GM21390 (cell line): Measurements from ENCODE around the gene USP25.
A peak's percentile ranks its signal among the peaks of the same experiment; 100 is the strongest.

Experiments
- ATAC-seq: cut with Tn5 transposase; IDR thresholded peaks from one replicate; pipeline ENCODE4 v1.9.1; 2021; ENCODE audit not compliant: unreplicated experiment

The USP25 gene

GRCh38 chr21:15729674-15730483 lies at the start of gene USP25:
Gene USP25 (plus strand): TSS chr21:15729982. CDS start chr21:15730394, 412 bp downstream.
- ATAC-seq: peak; percentile 68

- no peak for ATAC-seq
Observed at GRCh38 chr21:15682186-15682895, 47.4 kb upstream of the USP25 start.

GRCh38 chr21:15682977-15683376 lies 46.8 kb upstream of the USP25 start:
- no peak for ATAC-seq

GRCh38 chr21:15686506-15686905 lies 43.3 kb upstream of the USP25 start:
- ATAC-seq: no peak

- no peak for ATAC-seq
Observed at GRCh38 chr21:15687208-15687607, 42.6 kb upstream of the USP25 start.

- ATAC-seq: no peak
Observed at GRCh38 chr21:15688016-15688415, 41.8 kb upstream of the USP25 start.

GRCh38 chr21:15688809-15689208 lies 41.0 kb upstream of the USP25 start:
- no peak for ATAC-seq

- no peak for ATAC-seq
Observed at GRCh38 chr21:15692711-15693110, 37.1 kb upstream of the USP25 start.

GRCh38 chr21:15695241-15695640 lies 34.5 kb upstream of the USP25 start:
- ATAC-seq: no peak

GRCh38 chr21:15701830-15702229 lies 28.0 kb upstream of the USP25 start:
- no peak for ATAC-seq

- no peak for ATAC-seq
Observed at GRCh38 chr21:15703932-15704331, 25.9 kb upstream of the USP25 start.

- no peak for ATAC-seq
Observed at GRCh38 chr21:15706696-15707095, 23.1 kb upstream of the USP25 start.

GRCh38 chr21:15713412-15713811 lies 16.4 kb upstream of the USP25 start:
- no peak for ATAC-seq

- no peak for ATAC-seq
Observed at GRCh38 chr21:15718711-15719110, 11.1 kb upstream of the USP25 start.

- ATAC-seq: no peak
Observed at GRCh38 chr21:15719976-15720375, 9.8 kb upstream of the USP25 start.

- no peak for ATAC-seq
Observed at GRCh38 chr21:15722591-15723324, 7.0 kb upstream of the USP25 start.

- ATAC-seq: no peak
Observed at GRCh38 chr21:15725949-15726348, 3.8 kb upstream of the USP25 start.

- ATAC-seq: no peak
Observed at GRCh38 chr21:15728046-15728445, 1.7 kb upstream of the USP25 start.

- no peak for ATAC-seq
Observed at GRCh38 chr21:15729346-15729673, 472 bp upstream of the USP25 start.

GRCh38 chr21:15730484-15731242 lies 881 bp downstream of the USP25 start:
- ATAC-seq: no peak

GRCh38 chr21:15731243-15731613 lies 1.4 kb downstream of the USP25 start:
- ATAC-seq: no peak
